AG10803 (cell line): Measurements from ENCODE around the gene SLC9A9.

Source experiments
- DNase-seq: peaks from one replicate; pipeline ENCODE4 v3.0.0; 2010; ENCODE audit warnings: low read depth
- H3K4me3 ChIP-seq: 2 replicates; pipeline ENCODE4 v1.5.1; 2011; ENCODE audit warnings: mild to moderate bottlenecking, low read length, control low read depth
- CTCF ChIP-seq: conservative IDR thresholded peaks from 2 replicates; pipeline ENCODE4 v1.5.1; 2011; ENCODE audit warnings: mild to moderate bottlenecking, low read length, control low read depth, inconsistent platforms

The SLC9A9 gene

GRCh38 chr3:143597774-143598652, 250.3 kb downstream of the SLC9A9 start:
- DNase-seq: no peak
- no peak for TF ChIP-seq CTCF
- no peak overlapping the region for H3K4me3 ChIP-seq

GRCh38 chr3:143596957-143597642, 251.2 kb downstream of the SLC9A9 start:
- no peak for TF ChIP-seq CTCF
- no peak for DNase-seq
- no peak overlapping the region for H3K4me3 ChIP-seq

GRCh38 chr3:143595456-143596077, 252.7 kb downstream of the SLC9A9 start:
- DNase-seq: no peak
- TF ChIP-seq CTCF: no peak
- no peak overlapping the region for H3K4me3 ChIP-seq

- DNase-seq: no peak
- TF ChIP-seq CTCF: no peak
- H3K4me3 ChIP-seq: no peak overlapping the region
Observed at GRCh38 chr3:143594206-143594605, 254.1 kb downstream of the SLC9A9 start.

DNA sequence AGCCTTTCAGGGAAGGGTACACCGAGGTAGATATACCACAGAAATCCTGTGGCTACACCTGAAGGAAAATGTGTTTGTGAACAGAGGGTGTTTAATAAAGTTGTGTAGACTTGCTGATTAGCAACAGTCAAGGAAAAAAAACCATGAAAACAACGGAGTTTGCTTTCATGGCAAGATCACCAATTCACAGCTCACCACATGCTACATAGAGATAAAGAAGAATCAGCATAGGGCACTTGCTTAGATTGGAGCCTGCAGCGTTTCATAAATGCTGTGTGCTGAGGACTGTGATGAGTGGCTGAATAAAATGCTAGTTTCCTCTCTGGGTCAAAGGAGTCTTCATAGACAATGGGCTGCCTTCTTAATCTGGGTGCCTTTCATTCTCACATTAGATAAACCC, 257.6 kb downstream of the SLC9A9 start:
- no peak for DNase-seq
- TF ChIP-seq CTCF: no peak
- H3K4me3 ChIP-seq: no peak overlapping the region

DNA sequence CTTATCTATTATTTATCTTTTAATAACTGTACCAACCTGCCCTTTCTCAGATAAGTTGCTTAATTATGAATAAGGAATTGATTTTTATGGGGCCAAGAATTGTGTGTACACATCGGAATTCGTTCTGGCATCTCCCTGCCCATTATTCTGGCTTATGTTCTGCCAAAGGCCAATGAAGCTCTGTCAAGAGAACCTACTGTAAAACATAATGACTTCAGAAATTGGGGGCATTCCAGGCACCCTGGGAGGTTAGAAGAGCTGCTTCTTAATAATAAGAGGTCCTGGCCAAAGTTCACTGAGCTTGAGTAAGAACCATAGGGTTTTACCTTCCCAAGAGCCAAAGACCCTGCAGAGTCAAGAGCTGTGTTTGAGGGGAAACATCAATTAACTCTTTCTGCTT, 261.7 kb downstream of the SLC9A9 start:
- DNase-seq: peak; percentile 71
- H3K4me3 ChIP-seq: no peak overlapping the region
- no peak for TF ChIP-seq CTCF
